H1 (cell line): ENCODE results near the gene TBC1D2B. TPM values are rescaled to one million over a fixed set of nuclear protein-coding genes. Genes with fewer than 3 reads are reported as not detected.

Experiments used
- BACH1 ChIP-seq: IDR thresholded peaks from 2 replicates; pipeline ENCODE4 v1.6.1; 2012; ENCODE audit warnings: low read length, improper control_type of control experiment
- GTF2F1 ChIP-seq: IDR thresholded peaks from 2 replicates; pipeline ENCODE4 v1.6.1; 2012; ENCODE audit warnings: low read depth, low read length, improper control_type of control experiment, borderline replicate concordance
- NANOG ChIP-seq: IDR thresholded peaks from 2 replicates; pipeline ENCODE4 v1.6.1; 2011; ENCODE audit warnings: low read length, low read depth, mild to moderate bottlenecking, inconsistent platforms; ENCODE audit not compliant: insufficient read depth, poor library complexity, severe bottlenecking
- NRF1 ChIP-seq: IDR thresholded peaks from 2 replicates; pipeline ENCODE4 v1.6.1; 2011; ENCODE audit warnings: mild to moderate bottlenecking, low read depth, low read length, improper control_type of control experiment
- polyA plus RNA-seq, 7 experiments: library from polyadenylated mRNA; depleted of rRNA in 3 of 7; stranded (reverse) in 5 of 7; unstranded in 2 of 7; fragments of >200 nt in 5 of 7; fragments of 200-250 nt in 2 of 7; gene quantifications; 1 replicate in 5 of 7; 2 replicates in 1 of 7; 4 replicates in 1 of 7; pipeline versions ENCODE4 v1.2.1 to v1.2.3, GENCODE V29; 2011 to 2013; ENCODE audit warnings: missing spikeins in 2 of 7, mixed read lengths in 2 of 7
- total RNA-seq: library from RNA; stranded (reverse); fragmentation: NEBNext Ultra II Directional; extraction: Animal tissue kit (Norgen Biotek cat#: 25700); gene quantifications from 2 replicates; pipeline ENCODE4 v1.2.1, GENCODE V29; 2021
- TF ChIP-seq, protein P1 (sequence below): fragments of 300-600 bp; sonication (generic); IDR thresholded peaks from 2 replicates; pipeline ENCODE4 v1.7.1; 2012; ENCODE audit warnings: low read length, moderate library complexity, mild to moderate bottlenecking, inconsistent platforms; ENCODE audit not compliant: insufficient replicate concordance
- TF ChIP-seq, protein P2 (sequence below), 3 experiments: IDR thresholded peaks; 1 replicate in 2 of 3; 2 replicates in 1 of 3; pipeline versions ENCODE4 v1.5.1 to v1.6.1; 2011; ENCODE audit warnings: low read length in 3 of 3, mild to moderate bottlenecking in 3 of 3, inconsistent platforms in 2 of 3, low read depth in 1 of 3, moderate library complexity in 1 of 3; ENCODE audit not compliant: insufficient read depth in 1 of 3; ENCODE audit errors: control extremely low read depth in 1 of 3

The TBC1D2B gene
- total and polyA plus RNA-seq, 2 of the 8 experiments (the other 6 are each of a cell fraction or from before 2014, with no cell fraction given), result 11.9 to 19.5 TPM

DNA sequence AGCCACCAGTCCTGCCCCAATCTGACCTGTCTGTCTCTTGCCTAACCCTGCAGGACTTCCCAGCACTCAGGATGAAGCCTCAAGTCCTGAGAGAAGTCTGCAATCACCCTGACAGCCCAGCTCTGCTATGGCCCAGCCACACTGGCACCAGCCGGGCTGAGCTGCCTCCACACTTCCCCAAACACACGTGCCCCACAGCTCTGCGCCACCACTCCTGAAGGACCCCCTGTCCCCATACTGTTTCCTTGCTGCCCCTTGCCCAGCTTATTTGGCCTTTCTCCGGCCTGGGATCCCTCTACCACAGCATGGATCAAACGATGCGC is 76.6 kb downstream of the TBC1D2B start (continued):
- TF ChIP-seq, protein P1, sequence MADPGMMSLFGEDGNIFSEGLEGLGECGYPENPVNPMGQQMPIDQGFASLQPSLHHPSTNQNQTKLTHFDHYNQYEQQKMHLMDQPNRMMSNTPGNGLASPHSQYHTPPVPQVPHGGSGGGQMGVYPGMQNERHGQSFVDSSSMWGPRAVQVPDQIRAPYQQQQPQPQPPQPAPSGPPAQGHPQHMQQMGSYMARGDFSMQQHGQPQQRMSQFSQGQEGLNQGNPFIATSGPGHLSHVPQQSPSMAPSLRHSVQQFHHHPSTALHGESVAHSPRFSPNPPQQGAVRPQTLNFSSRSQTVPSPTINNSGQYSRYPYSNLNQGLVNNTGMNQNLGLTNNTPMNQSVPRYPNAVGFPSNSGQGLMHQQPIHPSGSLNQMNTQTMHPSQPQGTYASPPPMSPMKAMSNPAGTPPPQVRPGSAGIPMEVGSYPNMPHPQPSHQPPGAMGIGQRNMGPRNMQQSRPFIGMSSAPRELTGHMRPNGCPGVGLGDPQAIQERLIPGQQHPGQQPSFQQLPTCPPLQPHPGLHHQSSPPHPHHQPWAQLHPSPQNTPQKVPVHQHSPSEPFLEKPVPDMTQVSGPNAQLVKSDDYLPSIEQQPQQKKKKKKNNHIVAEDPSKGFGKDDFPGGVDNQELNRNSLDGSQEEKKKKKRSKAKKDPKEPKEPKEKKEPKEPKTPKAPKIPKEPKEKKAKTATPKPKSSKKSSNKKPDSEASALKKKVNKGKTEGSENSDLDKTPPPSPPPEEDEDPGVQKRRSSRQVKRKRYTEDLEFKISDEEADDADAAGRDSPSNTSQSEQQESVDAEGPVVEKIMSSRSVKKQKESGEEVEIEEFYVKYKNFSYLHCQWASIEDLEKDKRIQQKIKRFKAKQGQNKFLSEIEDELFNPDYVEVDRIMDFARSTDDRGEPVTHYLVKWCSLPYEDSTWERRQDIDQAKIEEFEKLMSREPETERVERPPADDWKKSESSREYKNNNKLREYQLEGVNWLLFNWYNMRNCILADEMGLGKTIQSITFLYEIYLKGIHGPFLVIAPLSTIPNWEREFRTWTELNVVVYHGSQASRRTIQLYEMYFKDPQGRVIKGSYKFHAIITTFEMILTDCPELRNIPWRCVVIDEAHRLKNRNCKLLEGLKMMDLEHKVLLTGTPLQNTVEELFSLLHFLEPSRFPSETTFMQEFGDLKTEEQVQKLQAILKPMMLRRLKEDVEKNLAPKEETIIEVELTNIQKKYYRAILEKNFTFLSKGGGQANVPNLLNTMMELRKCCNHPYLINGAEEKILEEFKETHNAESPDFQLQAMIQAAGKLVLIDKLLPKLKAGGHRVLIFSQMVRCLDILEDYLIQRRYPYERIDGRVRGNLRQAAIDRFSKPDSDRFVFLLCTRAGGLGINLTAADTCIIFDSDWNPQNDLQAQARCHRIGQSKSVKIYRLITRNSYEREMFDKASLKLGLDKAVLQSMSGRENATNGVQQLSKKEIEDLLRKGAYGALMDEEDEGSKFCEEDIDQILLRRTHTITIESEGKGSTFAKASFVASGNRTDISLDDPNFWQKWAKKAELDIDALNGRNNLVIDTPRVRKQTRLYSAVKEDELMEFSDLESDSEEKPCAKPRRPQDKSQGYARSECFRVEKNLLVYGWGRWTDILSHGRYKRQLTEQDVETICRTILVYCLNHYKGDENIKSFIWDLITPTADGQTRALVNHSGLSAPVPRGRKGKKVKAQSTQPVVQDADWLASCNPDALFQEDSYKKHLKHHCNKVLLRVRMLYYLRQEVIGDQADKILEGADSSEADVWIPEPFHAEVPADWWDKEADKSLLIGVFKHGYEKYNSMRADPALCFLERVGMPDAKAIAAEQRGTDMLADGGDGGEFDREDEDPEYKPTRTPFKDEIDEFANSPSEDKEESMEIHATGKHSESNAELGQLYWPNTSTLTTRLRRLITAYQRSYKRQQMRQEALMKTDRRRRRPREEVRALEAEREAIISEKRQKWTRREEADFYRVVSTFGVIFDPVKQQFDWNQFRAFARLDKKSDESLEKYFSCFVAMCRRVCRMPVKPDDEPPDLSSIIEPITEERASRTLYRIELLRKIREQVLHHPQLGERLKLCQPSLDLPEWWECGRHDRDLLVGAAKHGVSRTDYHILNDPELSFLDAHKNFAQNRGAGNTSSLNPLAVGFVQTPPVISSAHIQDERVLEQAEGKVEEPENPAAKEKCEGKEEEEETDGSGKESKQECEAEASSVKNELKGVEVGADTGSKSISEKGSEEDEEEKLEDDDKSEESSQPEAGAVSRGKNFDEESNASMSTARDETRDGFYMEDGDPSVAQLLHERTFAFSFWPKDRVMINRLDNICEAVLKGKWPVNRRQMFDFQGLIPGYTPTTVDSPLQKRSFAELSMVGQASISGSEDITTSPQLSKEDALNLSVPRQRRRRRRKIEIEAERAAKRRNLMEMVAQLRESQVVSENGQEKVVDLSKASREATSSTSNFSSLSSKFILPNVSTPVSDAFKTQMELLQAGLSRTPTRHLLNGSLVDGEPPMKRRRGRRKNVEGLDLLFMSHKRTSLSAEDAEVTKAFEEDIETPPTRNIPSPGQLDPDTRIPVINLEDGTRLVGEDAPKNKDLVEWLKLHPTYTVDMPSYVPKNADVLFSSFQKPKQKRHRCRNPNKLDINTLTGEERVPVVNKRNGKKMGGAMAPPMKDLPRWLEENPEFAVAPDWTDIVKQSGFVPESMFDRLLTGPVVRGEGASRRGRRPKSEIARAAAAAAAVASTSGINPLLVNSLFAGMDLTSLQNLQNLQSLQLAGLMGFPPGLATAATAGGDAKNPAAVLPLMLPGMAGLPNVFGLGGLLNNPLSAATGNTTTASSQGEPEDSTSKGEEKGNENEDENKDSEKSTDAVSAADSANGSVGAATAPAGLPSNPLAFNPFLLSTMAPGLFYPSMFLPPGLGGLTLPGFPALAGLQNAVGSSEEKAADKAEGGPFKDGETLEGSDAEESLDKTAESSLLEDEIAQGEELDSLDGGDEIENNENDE, result no peak
- TF ChIP-seq GTF2F1 (no peak), NRF1 (no peak), BACH1 (no peak), NANOG (no peak)
- TF ChIP-seq, protein P2, sequence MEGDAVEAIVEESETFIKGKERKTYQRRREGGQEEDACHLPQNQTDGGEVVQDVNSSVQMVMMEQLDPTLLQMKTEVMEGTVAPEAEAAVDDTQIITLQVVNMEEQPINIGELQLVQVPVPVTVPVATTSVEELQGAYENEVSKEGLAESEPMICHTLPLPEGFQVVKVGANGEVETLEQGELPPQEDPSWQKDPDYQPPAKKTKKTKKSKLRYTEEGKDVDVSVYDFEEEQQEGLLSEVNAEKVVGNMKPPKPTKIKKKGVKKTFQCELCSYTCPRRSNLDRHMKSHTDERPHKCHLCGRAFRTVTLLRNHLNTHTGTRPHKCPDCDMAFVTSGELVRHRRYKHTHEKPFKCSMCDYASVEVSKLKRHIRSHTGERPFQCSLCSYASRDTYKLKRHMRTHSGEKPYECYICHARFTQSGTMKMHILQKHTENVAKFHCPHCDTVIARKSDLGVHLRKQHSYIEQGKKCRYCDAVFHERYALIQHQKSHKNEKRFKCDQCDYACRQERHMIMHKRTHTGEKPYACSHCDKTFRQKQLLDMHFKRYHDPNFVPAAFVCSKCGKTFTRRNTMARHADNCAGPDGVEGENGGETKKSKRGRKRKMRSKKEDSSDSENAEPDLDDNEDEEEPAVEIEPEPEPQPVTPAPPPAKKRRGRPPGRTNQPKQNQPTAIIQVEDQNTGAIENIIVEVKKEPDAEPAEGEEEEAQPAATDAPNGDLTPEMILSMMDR (IDR thresholded peaks at IDR 0.05; ENCODE audit: control extremely low read depth in 1 of 3, insufficient read depth in 1 of 3, low read depth in 1 of 3, low read length in 3 of 3), result no peak
